IMR-90 (cell line): ENCODE measurements around the gene VPS41. TPM values are rescaled to one million over a fixed set of nuclear protein-coding genes. Genes with fewer than 3 reads are reported as not detected.
"Not testable (repeated sequence)": the region's sequence is repeated elsewhere in the genome, so short reads cannot be mapped to it uniquely, and the experiment has no call there.

Experiments used
- ATAC-seq: fragments of 200-7000 bp; cut with Tn5 transposase; 2 replicates; pipeline ENCODE4 v1.9.1; 2020; ENCODE audit warnings: low read depth, mild to moderate bottlenecking, moderate library complexity
- BruUV-seq: library from RNA; stranded (reverse); fragments of 400-500 nt; replicated peaks from 2 replicates; lab custom pipeline; 2021; lab: Mats Ljungman, UMichigan
- CTCF ChIA-PET: fragments of 300-600 bp; formaldehyde crosslinking; extraction: SDS; loops from one replicate; lab custom pipeline; 2021; ENCODE audit warnings: antibody characterized with exemption; lab: Yijun Ruan, JAX
- POLR2A ChIA-PET: fragments of 300-600 bp; sonication (Branson Sonifier 250); formaldehyde crosslinking; loops from one replicate; lab custom pipeline; 2022; ENCODE audit warnings: antibody characterized with exemption; ENCODE audit not compliant: unreplicated experiment; lab: Charles Lee
- DNase-seq: peaks from one replicate; pipeline ENCODE4 v3.0.0; 2013
- H2AFZ ChIP-seq: replicated peaks from 2 replicates; pipeline ENCODE3; 2013; ENCODE audit warnings: low read length, mild to moderate bottlenecking; ENCODE audit not compliant: poor library complexity
- H2AK5ac ChIP-seq: 2 replicates; pipeline ENCODE4 v1.6.1; 2013; ENCODE audit warnings: low read depth, low read length, inconsistent platforms
- H2AK9ac ChIP-seq: replicated peaks from 2 replicates; pipeline ENCODE3; 2013; ENCODE audit warnings: mild to moderate bottlenecking, low read depth, low read length, moderate library complexity; ENCODE audit not compliant: poor library complexity
- H2BK120ac ChIP-seq: 2 replicates; pipeline ENCODE4 v1.6.1; 2013; ENCODE audit warnings: low read depth, low read length, inconsistent platforms
- H2BK15ac ChIP-seq: 3 replicates; pipeline ENCODE4 v1.6.1; 2013; ENCODE audit warnings: low read depth, low read length, inconsistent platforms
- H2BK20ac ChIP-seq: 2 replicates; pipeline ENCODE4 v1.6.1; 2013; ENCODE audit warnings: low read depth, mild to moderate bottlenecking, inconsistent platforms, low read length, moderate library complexity
- H2BK5ac ChIP-seq: 2 replicates; pipeline ENCODE4 v1.6.1; 2013; ENCODE audit warnings: mild to moderate bottlenecking, low read depth, low read length, inconsistent platforms; ENCODE audit not compliant: poor library complexity, severe bottlenecking
- H3K14ac ChIP-seq: replicated peaks from 2 replicates; pipeline ENCODE4 v1.6.1; 2013; ENCODE audit warnings: low read depth, low read length, inconsistent platforms
- H3K18ac ChIP-seq: 2 replicates; pipeline ENCODE4 v1.6.1; 2013; ENCODE audit warnings: low read depth, low read length, control low read depth
- H3K23ac ChIP-seq: 2 replicates; pipeline ENCODE4 v1.6.1; 2013; ENCODE audit warnings: low read depth, low read length, inconsistent platforms
- H3K27ac ChIP-seq: 2 replicates; pipeline ENCODE4 v1.5.1; 2013; ENCODE audit warnings: mild to moderate bottlenecking, control low read depth, low read length; ENCODE audit not compliant: insufficient read depth
- H3K27me3 ChIP-seq: 2 replicates; pipeline ENCODE4 v1.6.1; 2013; ENCODE audit warnings: low read length; ENCODE audit not compliant: control insufficient read depth, insufficient read depth
- H3K36me3 ChIP-seq: 2 replicates; pipeline ENCODE4 v1.6.1; 2013; ENCODE audit warnings: low read length, mixed read lengths; ENCODE audit not compliant: control insufficient read depth, insufficient read depth
- H3K4ac ChIP-seq: 2 replicates; pipeline ENCODE4 v1.6.1; 2013; ENCODE audit warnings: low read depth, low read length, inconsistent platforms
- H3K4me1 ChIP-seq: 2 replicates; pipeline ENCODE4 v1.6.1; 2013; ENCODE audit warnings: low read length, mixed read lengths; ENCODE audit not compliant: control insufficient read depth, insufficient read depth
- H3K4me2 ChIP-seq: 2 replicates; pipeline ENCODE4 v1.6.1; 2013; ENCODE audit warnings: low read depth, mild to moderate bottlenecking, control low read depth, low read length, moderate library complexity
- H3K4me3 ChIP-seq: 2 replicates; pipeline ENCODE4 v1.5.1; 2013; ENCODE audit warnings: low read depth, mild to moderate bottlenecking, control low read depth, low read length, moderate library complexity; ENCODE audit not compliant: insufficient read depth
- H3K56ac ChIP-seq: 2 replicates; pipeline ENCODE4 v1.6.1; 2013; ENCODE audit warnings: low read length, inconsistent platforms; ENCODE audit not compliant: insufficient read depth; ENCODE audit errors: extremely low read depth
- H3K79me1 ChIP-seq, 2 experiments: 2 replicates each; pipeline ENCODE4 v1.6.1; 2013; ENCODE audit warnings: low read length in 2 of 2, inconsistent platforms in 1 of 2, low read depth in 1 of 2
- H3K9ac ChIP-seq: 2 replicates; pipeline ENCODE4 v1.6.1; 2013; ENCODE audit warnings: low read depth, low read length, control low read depth
- H3K9me1 ChIP-seq: 2 replicates; pipeline ENCODE4 v1.6.1; 2013; ENCODE audit warnings: low read length, inconsistent platforms; ENCODE audit not compliant: insufficient read depth
- H3K9me3 ChIP-seq: 2 replicates; pipeline ENCODE4 v1.6.1; 2013; ENCODE audit warnings: low read length; ENCODE audit not compliant: control insufficient read depth, insufficient read depth
- H4K20me1 ChIP-seq: 2 replicates; pipeline ENCODE4 v1.6.1; 2013; ENCODE audit warnings: low read length, inconsistent platforms; ENCODE audit not compliant: insufficient read depth
- H4K5ac ChIP-seq: 2 replicates; pipeline ENCODE4 v1.6.1; 2013; ENCODE audit warnings: mild to moderate bottlenecking, low read depth, low read length, control low read depth
- H4K8ac ChIP-seq, 2 experiments: 2 replicates each; pipeline ENCODE4 v1.6.1; 2013; ENCODE audit warnings: low read depth in 2 of 2, low read length in 2 of 2, control low read depth in 1 of 2, inconsistent platforms in 1 of 2
- H4K91ac ChIP-seq: 2 replicates; pipeline ENCODE4 v1.6.1; 2013; ENCODE audit warnings: low read depth, low read length, inconsistent platforms; ENCODE audit not compliant: insufficient read depth
- WGBS, 2 experiments: methylation state at CpG; one replicate each; pipeline versions ENCODE4 v1.1.5 to v1.1.7; 2013; ENCODE audit warnings: missing lambda C conversion rate in 2 of 2; ENCODE audit not compliant: insufficient read length in 1 of 2; ENCODE audit errors: extremely low coverage in 2 of 2; 5-methylcytosine and 5-hydroxymethylcytosine counted together
- dilution Hi-C: fragments of 300-500 bp; cut with HindIII; formaldehyde crosslinking; loops from one replicate; pipeline ENCODE4 v1.14.3; 2018; ENCODE audit warnings: low sequenced_read_pairs; ENCODE audit not compliant: unreplicated experiment
- in situ Hi-C: fragments of 300-500 bp; cut with MboI; formaldehyde crosslinking; loops from 3 replicates; pipeline ENCODE4 v1.14.3; 2019; ENCODE audit warnings: low sequenced_read_pairs, inconsistent platforms, mixed read lengths
- intact Hi-C: fragments of 100-400 bp; cut with micrococcal nuclease; formaldehyde crosslinking; loops from 2 replicates; pipeline ENCODE4 v1.10.0; 2022
- polyA plus RNA-seq, 3 experiments: library from polyadenylated mRNA; depleted of rRNA; stranded (reverse); fragments of >200 nt; gene quantifications; 2 replicates each; pipeline ENCODE4 v1.2.3, GENCODE V29; 2012; ENCODE audit warnings: low replicate concordance in 1 of 3
- total RNA-seq: library from RNA; depleted of rRNA; stranded (reverse); fragments of >200 nt; gene quantifications from 2 replicates; pipeline ENCODE4 v1.2.3, GENCODE V29; 2012

Gene VPS41
- total and polyA plus RNA-seq, 2 of the 4 experiments (the other 2 are of a cell fraction) = 16.0 to 28.0 TPM

GRCh38 chr7:38854947-38855346 is 54.0 kb downstream of the VPS41 start:
- H3K4ac ChIP-seq, H3K27ac ChIP-seq, in situ Hi-C loops, ATAC-seq, DNase-seq, POLR2A ChIA-PET, H4K91ac ChIP-seq, H2AK5ac ChIP-seq, H3K36me3 ChIP-seq, H2BK15ac ChIP-seq, H3K18ac ChIP-seq, BruUV-seq, H3K23ac ChIP-seq, H3K56ac ChIP-seq, dilution Hi-C loops, H3K27me3 ChIP-seq, H2BK120ac ChIP-seq, H3K9me1 ChIP-seq, H3K14ac ChIP-seq, H3K9me3 ChIP-seq, H4K8ac ChIP-seq, H2BK5ac ChIP-seq, H4K20me1 ChIP-seq, H3K4me3 ChIP-seq, H4K5ac ChIP-seq, H3K9ac ChIP-seq, H3K4me2 ChIP-seq, H2BK20ac ChIP-seq, H2AFZ ChIP-seq, CTCF ChIA-PET, H3K4me1 ChIP-seq, H2AK9ac ChIP-seq: not testable (repeated sequence)
- intact Hi-C loops = loop anchor here (1.0 kb wide), 1 partner anchor 10 kb away; no protein-coding TSS in a partner anchor
- no CpG with 5 or more reads among the region's 7 CpGs for WGBS, 2 experiments
- H3K79me1 ChIP-seq = peaks cover 3 to 11% of the 10 kb centered on the region in 2 experiments; a peak in 2 of 4 replicates
